ENCODE measurements around the gene ANKMY2. TPM values are rescaled to one million over a fixed set of nuclear protein-coding genes. Genes with fewer than 3 reads are reported as not detected.

The ANKMY2 gene
- total RNA-seq, 1 donor from 2014 or later = 13.9 TPM

GRCh38 chr7:16670731-16671344 lies 25.3 kb upstream of the ANKMY2 start:
- no peak overlapping the region for H3K4me3 ChIP-seq
- peaks cover 17% of the 10 kb centered on the region for H3K4me1 ChIP-seq
- no peak for ATAC-seq
- H3K27ac ChIP-seq = no peak overlapping the region
- H3K36me3 ChIP-seq = peaks cover 21% of the 10 kb centered on the region
- intact Hi-C loops (cut with DNase I) = no loop called here
- no peak for TF ChIP-seq CTCF (IDR thresholded peaks at IDR 0.05)
- H3K9me3 ChIP-seq = no peaks in the 10 kb centered on the region
- no peaks in the 10 kb centered on the region for H3K27me3 ChIP-seq (ENCODE audit: low read depth)
- no peak for DNase-seq

- Histone ChIP-seq H3K9me3 (no peaks in the 10 kb centered on the region), H3K27ac (no peak overlapping the region), H3K4me1 (peaks cover 17% of the 10 kb centered on the region), H3K27me3 (ENCODE audit: low read depth) (no peaks in the 10 kb centered on the region), H3K36me3 (peaks cover 13% of the 10 kb centered on the region), H3K4me3 (no peak overlapping the region)
- intact Hi-C loops (cut with DNase I) = no loop called here
- TF ChIP-seq CTCF (IDR thresholded peaks at IDR 0.05) = no peak
- no peak for DNase-seq
- no peak for ATAC-seq
These were observed 24.5 kb upstream of the ANKMY2 start for GRCh38 chr7:16670021-16670420.

- ATAC-seq = no peak
- peaks cover 11% of the 10 kb centered on the region for H3K36me3 ChIP-seq
- H3K27ac ChIP-seq = no peak overlapping the region
- no peak overlapping the region for H3K4me3 ChIP-seq
- no peaks in the 10 kb centered on the region for H3K27me3 ChIP-seq (ENCODE audit: low read depth)
- DNase-seq = no peak
- no peaks in the 10 kb centered on the region for H3K9me3 ChIP-seq
- peaks cover 17% of the 10 kb centered on the region for H3K4me1 ChIP-seq
- intact Hi-C loops (cut with DNase I) = no loop called here
- no peak for TF ChIP-seq CTCF (IDR thresholded peaks at IDR 0.05)
These were observed 24.0 kb upstream of the ANKMY2 start for GRCh38 chr7:16669581-16669980.

- no peak for DNase-seq
- Histone ChIP-seq H3K4me3 (no peak overlapping the region), H3K27ac (peak overlapping the region; percentile 54), H3K27me3 (ENCODE audit: low read depth) (no peaks in the 10 kb centered on the region), H3K9me3 (no peaks in the 10 kb centered on the region), H3K4me1 (peaks cover 17% of the 10 kb centered on the region), H3K36me3 (peaks cover 8% of the 10 kb centered on the region)
- intact Hi-C loops (cut with DNase I) = no loop called here
- TF ChIP-seq CTCF (IDR thresholded peaks at IDR 0.05) = no peak
- ATAC-seq = no peak
These were observed 23.4 kb upstream of the ANKMY2 start for GRCh38 chr7:16668978-16669377.

GRCh38 chr7:16668049-16668858 lies 22.7 kb upstream of the ANKMY2 start:
- intact Hi-C loops (cut with DNase I) = no loop called here
- H3K4me1 ChIP-seq = peaks cover 17% of the 10 kb centered on the region
- H3K27ac ChIP-seq = peak overlapping the region; percentile 54
- H3K27me3 ChIP-seq (ENCODE audit: low read depth) = no peaks in the 10 kb centered on the region
- peaks cover 8% of the 10 kb centered on the region for H3K36me3 ChIP-seq
- H3K9me3 ChIP-seq = no peaks in the 10 kb centered on the region
- TF ChIP-seq CTCF (IDR thresholded peaks at IDR 0.05) = no peak
- H3K4me3 ChIP-seq = no peak overlapping the region
- DNase-seq (peak; percentile 74), ATAC-seq (peak; percentile 95 to 97)
